ENCODE results near the gene DEFB114. TPM values are rescaled to one million over a fixed set of nuclear protein-coding genes. Genes with fewer than 3 reads are reported as not detected.

DEFB114 gene, protein sequence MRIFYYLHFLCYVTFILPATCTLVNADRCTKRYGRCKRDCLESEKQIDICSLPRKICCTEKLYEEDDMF
- total RNA-seq (2014; rRNA removed; shearing (Covaris generic)): not detected in 2 replicates
- total RNA-seq (2022): not detected in 2 replicates
- Bru-seq, nascent RNA: not detected
- not detected for BruChase-seq, experiment 1, labeled RNA remaining after a 6-hour chase
- not detected for BruChase-seq, experiment 2, labeled RNA remaining after a 2-hour chase
- long read RNA-seq: 0 reads

DNA sequence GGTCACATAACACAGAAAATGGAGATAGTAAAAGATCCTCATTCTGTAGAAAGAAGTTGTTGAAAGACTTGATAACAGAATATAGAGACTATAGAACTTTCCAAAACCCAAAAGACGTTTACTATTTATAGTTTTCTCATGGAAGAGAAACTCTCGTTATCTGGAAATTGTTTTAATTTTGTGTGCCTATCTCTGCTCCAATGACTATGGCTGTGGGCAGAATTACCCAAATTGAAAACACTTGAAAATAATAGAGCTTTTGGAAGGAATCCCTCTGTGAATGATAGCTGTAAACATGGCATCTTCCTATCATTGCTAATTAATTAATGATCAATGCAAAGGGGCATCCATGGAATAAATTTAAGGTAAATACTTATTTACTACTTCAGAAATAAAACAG is at the start of gene DEFB114:
TSS of gene DEFB114 (minus strand) at position 101 of the 400 bp plus-strand sequence. CDS start at position 42, 59 bp downstream.
- TF ChIP-seq, protein P1, sequence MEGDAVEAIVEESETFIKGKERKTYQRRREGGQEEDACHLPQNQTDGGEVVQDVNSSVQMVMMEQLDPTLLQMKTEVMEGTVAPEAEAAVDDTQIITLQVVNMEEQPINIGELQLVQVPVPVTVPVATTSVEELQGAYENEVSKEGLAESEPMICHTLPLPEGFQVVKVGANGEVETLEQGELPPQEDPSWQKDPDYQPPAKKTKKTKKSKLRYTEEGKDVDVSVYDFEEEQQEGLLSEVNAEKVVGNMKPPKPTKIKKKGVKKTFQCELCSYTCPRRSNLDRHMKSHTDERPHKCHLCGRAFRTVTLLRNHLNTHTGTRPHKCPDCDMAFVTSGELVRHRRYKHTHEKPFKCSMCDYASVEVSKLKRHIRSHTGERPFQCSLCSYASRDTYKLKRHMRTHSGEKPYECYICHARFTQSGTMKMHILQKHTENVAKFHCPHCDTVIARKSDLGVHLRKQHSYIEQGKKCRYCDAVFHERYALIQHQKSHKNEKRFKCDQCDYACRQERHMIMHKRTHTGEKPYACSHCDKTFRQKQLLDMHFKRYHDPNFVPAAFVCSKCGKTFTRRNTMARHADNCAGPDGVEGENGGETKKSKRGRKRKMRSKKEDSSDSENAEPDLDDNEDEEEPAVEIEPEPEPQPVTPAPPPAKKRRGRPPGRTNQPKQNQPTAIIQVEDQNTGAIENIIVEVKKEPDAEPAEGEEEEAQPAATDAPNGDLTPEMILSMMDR (conservative IDR thresholded peaks at IDR 0.05; ENCODE audit: low read length): no peak
- TF ChIP-seq EZH2phosphoT487 (IDR thresholded peaks at IDR 0.05; ENCODE audit: borderline replicate concordance, low read depth, low read length): no peak
- ChIA-PET CTCF (ENCODE audit: unreplicated experiment) (no interaction called here), POLR2A (no interaction called here)
- Histone ChIP-seq H2AFZ (ENCODE audit: low read length) (no peak within 1 kb of the TSS), H3K4me2 (ENCODE audit: low read length) (no peak within 1 kb of the TSS), H3K27ac (ENCODE audit: low read depth, low read length, poor library complexity, severe bottlenecking) (no peak within 1 kb of the TSS), H3K9me2 (ENCODE audit: insufficient read depth, low read length) (no peaks in the 10 kb centered on the region; the same call in 1 of the 2 replicates), H3K79me2 (ENCODE audit: insufficient read depth, low read depth, low read length) (no peaks in the 10 kb centered on the region), H3K9me3 (ENCODE audit: low read length) (no peaks in the 10 kb centered on the region), H3K36me3 (ENCODE audit: insufficient read depth, low read length) (no peaks in the 10 kb centered on the region), H3K4me1 (ENCODE audit: insufficient read depth, low read length, poor library complexity, severe bottlenecking) (no peaks in the 10 kb centered on the region), H3K4me3 (ENCODE audit: low read depth, low read length, poor library complexity, severe bottlenecking) (no peak within 1 kb of the TSS), H4K20me1 (ENCODE audit: insufficient read depth, low read length) (no peaks in the 10 kb centered on the region)
- no TSS peak for BruUV-seq (replicated peaks)
- DNase-seq (ENCODE audit: low spot score): no peak
- intact Hi-C loops (cut with micrococcal nuclease; ENCODE audit: unreplicated experiment): no loop called here

DNA sequence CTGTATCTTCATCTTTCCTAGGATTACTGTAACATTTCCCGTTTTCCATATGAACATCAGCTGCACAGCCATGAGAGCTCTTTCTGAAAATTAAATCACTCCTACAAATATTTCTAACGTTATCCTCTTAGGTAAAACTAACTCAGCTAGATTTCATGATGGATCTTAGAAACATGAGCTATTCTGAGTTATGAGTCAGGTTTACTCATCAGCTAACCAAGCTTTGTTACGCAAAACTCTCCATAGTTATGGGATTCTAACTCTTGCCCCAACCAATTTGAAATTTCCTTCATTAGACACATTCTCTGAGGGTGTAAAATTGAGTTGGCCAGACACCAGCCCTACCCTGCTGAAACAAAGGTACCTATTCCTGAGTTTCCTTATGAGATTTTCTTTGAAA is 43.9 kb upstream of the DEFB114 start:
- Histone ChIP-seq H3K9me2 (ENCODE audit: insufficient read depth, low read length) (no peaks in the 10 kb centered on the region), H2AFZ (ENCODE audit: low read length) (no peak overlapping the region), H3K27ac (ENCODE audit: low read depth, low read length, poor library complexity, severe bottlenecking) (no peak overlapping the region), H3K79me2 (ENCODE audit: insufficient read depth, low read depth, low read length) (no peaks in the 10 kb centered on the region), H3K4me3 (ENCODE audit: low read depth, low read length, poor library complexity, severe bottlenecking) (no peak overlapping the region), H3K36me3 (ENCODE audit: insufficient read depth, low read length) (no peaks in the 10 kb centered on the region), H4K20me1 (ENCODE audit: insufficient read depth, low read length) (no peaks in the 10 kb centered on the region), H3K4me1 (ENCODE audit: insufficient read depth, low read length, poor library complexity, severe bottlenecking) (no peaks in the 10 kb centered on the region), H3K9me3 (ENCODE audit: low read length) (no peaks in the 10 kb centered on the region), H3K4me2 (ENCODE audit: low read length) (no peak overlapping the region)
- intact Hi-C loops (cut with micrococcal nuclease; ENCODE audit: unreplicated experiment): no loop called here
- TF ChIP-seq, protein P1 (conservative IDR thresholded peaks at IDR 0.05; ENCODE audit: low read length): no peak
- no peak for TF ChIP-seq EZH2phosphoT487 (IDR thresholded peaks at IDR 0.05; ENCODE audit: borderline replicate concordance, low read depth, low read length)
- ChIA-PET CTCF (ENCODE audit: unreplicated experiment) (no interaction called here), POLR2A (no interaction called here)
- no TSS peak for BruUV-seq (replicated peaks)
- DNase-seq (ENCODE audit: low spot score): no peak

DNA sequence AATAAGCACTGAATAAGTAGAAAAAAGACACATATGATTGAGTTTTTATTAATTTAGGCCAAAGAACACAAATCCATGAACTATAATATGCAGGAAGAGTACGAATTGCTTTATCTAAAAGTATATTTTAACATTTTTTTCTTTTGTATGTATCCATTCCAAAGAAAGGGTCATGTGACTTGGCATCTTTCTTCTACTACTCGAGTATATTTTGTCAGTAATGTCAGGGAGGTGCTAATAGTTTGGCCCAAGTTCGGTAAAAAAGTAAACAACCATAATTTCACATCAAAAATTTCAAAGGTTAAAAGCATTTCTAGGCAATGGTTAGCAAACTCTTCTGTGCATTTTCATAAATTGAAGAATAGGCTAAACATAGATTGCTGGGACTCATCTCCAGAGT is 39.2 kb upstream of the DEFB114 start:
- H3K4me2 ChIP-seq (ENCODE audit: low read length): no peak overlapping the region
- DNase-seq (ENCODE audit: low spot score): no peak
- no peaks in the 10 kb centered on the region for H3K79me2 ChIP-seq (ENCODE audit: insufficient read depth, low read depth, low read length)
- TF ChIP-seq, protein P1 (conservative IDR thresholded peaks at IDR 0.05; ENCODE audit: low read length): no peak
- no peak for TF ChIP-seq EZH2phosphoT487 (IDR thresholded peaks at IDR 0.05; ENCODE audit: borderline replicate concordance, low read depth, low read length)
- intact Hi-C loops (cut with micrococcal nuclease; ENCODE audit: unreplicated experiment): no loop called here
- H3K9me3 ChIP-seq (ENCODE audit: low read length): no peaks in the 10 kb centered on the region
- no peak overlapping the region for H2AFZ ChIP-seq (ENCODE audit: low read length)
- BruUV-seq (replicated peaks): no TSS peak
- no peaks in the 10 kb centered on the region for H3K4me1 ChIP-seq (ENCODE audit: insufficient read depth, low read length, poor library complexity, severe bottlenecking)
- no peak overlapping the region for H3K27ac ChIP-seq (ENCODE audit: low read depth, low read length, poor library complexity, severe bottlenecking)
- no peaks in the 10 kb centered on the region for H3K36me3 ChIP-seq (ENCODE audit: insufficient read depth, low read length)
- no peaks in the 10 kb centered on the region for H4K20me1 ChIP-seq (ENCODE audit: insufficient read depth, low read length)
- no peak overlapping the region for H3K4me3 ChIP-seq (ENCODE audit: low read depth, low read length, poor library complexity, severe bottlenecking)
- POLR2A ChIA-PET: no interaction called here
- CTCF ChIA-PET (ENCODE audit: unreplicated experiment): no interaction called here
- H3K9me2 ChIP-seq (ENCODE audit: insufficient read depth, low read length): no peaks in the 10 kb centered on the region

All from OCI-LY7 (cell line).